Measurements from ENCODE around the gene ARHGEF11. TPM values are rescaled to one million over a fixed set of nuclear protein-coding genes. Genes with fewer than 3 reads are reported as not detected.

ARHGEF11 gene
- total and polyA plus RNA-seq, 9 of the 15 experiments (the other 6 are each of a cell fraction or from before 2014, with no cell fraction given), result 0.14 to 15.5 (median 9.0) TPM

- BruUV-seq (replicated peaks), result no TSS peak
- in situ Hi-C loops (cut with MboI), result no loop called here
- no peak for DNase-seq (ENCODE audit: extremely low read depth in 1 of 4, low spot score in 3 of 4)
Measured at GRCh38 chr1:157084720-157085119, 39.2 kb upstream of the ARHGEF11 start.

More at GRCh38 chr1:157084720-157085119, 39.2 kb upstream of the ARHGEF11 start:
- Histone ChIP-seq H3K4me3 (no peak overlapping the region), H3K9ac (ENCODE audit: insufficient read depth in 1 of 2, low read depth in 2 of 2, low read length in 2 of 2) (no peak overlapping the region), H3K79me2 (ENCODE audit: control insufficient read depth, insufficient read depth, low read length) (no peaks in the 10 kb centered on the region), H3K9me1 (ENCODE audit: control insufficient read depth, insufficient read depth, low read length) (no peaks in the 10 kb centered on the region), H3K4me1 (replicated peaks in 1 of 2; ENCODE audit: control insufficient read depth in 2 of 2, insufficient read depth in 2 of 2, low read length in 2 of 2) (no peaks in the 10 kb centered on the region; a peak in 1 of 5 replicates), H4K20me1 (replicated peaks; ENCODE audit: control insufficient read depth, insufficient read depth, low read length) (no peaks in the 10 kb centered on the region; the same call in 1 of the 2 replicates), H3K27ac (ENCODE audit: extremely low read depth, low read depth, low read length) (no peak overlapping the region), H3K36me3 (ENCODE audit: control insufficient read depth, insufficient read depth, low read length) (no peaks in the 10 kb centered on the region), H3K9me3 (replicated peaks; ENCODE audit: control insufficient read depth, insufficient read depth, low read depth, low read length) (no peaks in the 10 kb centered on the region), H3K4me2 (ENCODE audit: insufficient read depth, low read length) (no peak overlapping the region), H3K27me3 (ENCODE audit: control insufficient read depth in 2 of 2, insufficient read depth in 2 of 2, low read length in 2 of 2) (peaks cover 0 to 22% of the 10 kb centered on the region in 2 experiments; a peak in 2 of 5 replicates), H2AFZ (ENCODE audit: low read depth, low read length) (no peak overlapping the region)
- ChIA-PET POLR2A (interaction anchor here (0.6 kb wide), 1 partner anchor 42 kb away, joined by 3 read pairs; no protein-coding TSS in a partner anchor), CTCF (ENCODE audit: low intra/inter-chr PET ratio) (interaction anchor here (0.7 kb wide), 1 partner anchor 38 kb away, joined by 6 read pairs; no protein-coding TSS in a partner anchor)
- intact Hi-C loops (cut with micrococcal nuclease), result no loop called here
- no peak for FAIRE-seq
- no peak for TF ChIP-seq MAFG (tag; conservative IDR thresholded peaks at IDR 0.05)
- TF ChIP-seq ETV6 (IDR thresholded peaks at IDR 0.05; ENCODE audit: borderline replicate concordance in 1 of 2, low read depth in 2 of 2, low read length in 1 of 2), result no peak
- TF ChIP-seq ETV6 (CRISPR knock-in tag; IDR thresholded peaks at IDR 0.05; ENCODE audit: borderline replicate concordance), result no peak
- no peak for TF ChIP-seq NCOA2 (IDR thresholded peaks at IDR 0.05; ENCODE audit: partially characterized antibody in 2 of 2)
- TF ChIP-seq TAF9B (IDR thresholded peaks at IDR 0.05; ENCODE audit: partially characterized antibody), result no peak
- no peak for TF ChIP-seq PKNOX1 (IDR thresholded peaks at IDR 0.05)
- no peak for TF ChIP-seq HOXB6 (CRISPR knock-in tag; IDR thresholded peaks at IDR 0.05; ENCODE audit: borderline replicate concordance)
- TF ChIP-seq PHF21A (IDR thresholded peaks at IDR 0.05; ENCODE audit: borderline replicate concordance, low read depth), result no peak
- TF ChIP-seq TAF1 (IDR thresholded peaks at IDR 0.05; ENCODE audit: control insufficient read depth, extremely low read depth, insufficient read depth, low read length, severe bottlenecking), result no peak
- TF ChIP-seq RBBP5 (IDR thresholded peaks at IDR 0.05; ENCODE audit: borderline replicate concordance, insufficient read depth, low read length, poor library complexity, severe bottlenecking), result no peak
- no peak for TF ChIP-seq MAFF (IDR thresholded peaks at IDR 0.05; ENCODE audit: low read length)
- ATAC-seq, result no peak
- 12% methylated on average over 5 of the region's 5 CpGs for WGBS (ENCODE audit: insufficient coverage, low coverage, missing lambda C conversion rate)

Measured in K562 (cell line).